C4-2B (cell line): Measurements from ENCODE around the gene DYNC2I2.
"Not testable (repeated sequence)": the region's sequence is repeated elsewhere in the genome, so short reads cannot be mapped to it uniquely, and the experiment has no call there.

Source experiments
- H3K27ac ChIP-seq: fragments of 450-650 bp; 2 replicates; pipeline ENCODE4 v1.5.1; 2017
- ZFX ChIP-seq: fragments of 450-650 bp; IDR thresholded peaks from 2 replicates; pipeline ENCODE4 v1.6.1; 2017
- TF ChIP-seq, protein P1 (sequence below): fragments of 450-650 bp; conservative IDR thresholded peaks from 2 replicates; pipeline ENCODE4 v1.5.1; 2017; ENCODE audit warnings: mild to moderate bottlenecking

DYNC2I2 gene

DNA sequence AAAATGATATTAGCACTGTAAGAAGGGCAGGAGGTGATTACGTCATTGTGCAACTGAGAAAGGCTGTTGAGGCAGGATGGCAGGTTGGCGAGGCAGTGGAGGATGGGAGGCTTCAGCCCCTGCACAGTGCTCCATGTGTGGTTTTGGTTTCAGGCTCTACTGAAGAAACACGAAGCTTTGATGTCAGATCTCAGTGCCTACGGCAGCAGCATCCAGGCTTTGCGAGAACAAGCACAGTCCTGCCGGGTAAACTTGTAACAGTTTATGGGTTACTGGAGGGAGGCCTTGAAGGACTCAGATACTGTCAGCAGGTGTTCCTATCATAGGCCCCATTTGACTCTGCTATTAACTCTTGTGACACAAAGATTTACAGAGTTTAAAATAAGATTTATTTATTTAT is 69.2 kb downstream of the DYNC2I2 start:
- H3K27ac ChIP-seq: no peak overlapping the region
- no peak for TF ChIP-seq ZFX
- TF ChIP-seq, protein P1, sequence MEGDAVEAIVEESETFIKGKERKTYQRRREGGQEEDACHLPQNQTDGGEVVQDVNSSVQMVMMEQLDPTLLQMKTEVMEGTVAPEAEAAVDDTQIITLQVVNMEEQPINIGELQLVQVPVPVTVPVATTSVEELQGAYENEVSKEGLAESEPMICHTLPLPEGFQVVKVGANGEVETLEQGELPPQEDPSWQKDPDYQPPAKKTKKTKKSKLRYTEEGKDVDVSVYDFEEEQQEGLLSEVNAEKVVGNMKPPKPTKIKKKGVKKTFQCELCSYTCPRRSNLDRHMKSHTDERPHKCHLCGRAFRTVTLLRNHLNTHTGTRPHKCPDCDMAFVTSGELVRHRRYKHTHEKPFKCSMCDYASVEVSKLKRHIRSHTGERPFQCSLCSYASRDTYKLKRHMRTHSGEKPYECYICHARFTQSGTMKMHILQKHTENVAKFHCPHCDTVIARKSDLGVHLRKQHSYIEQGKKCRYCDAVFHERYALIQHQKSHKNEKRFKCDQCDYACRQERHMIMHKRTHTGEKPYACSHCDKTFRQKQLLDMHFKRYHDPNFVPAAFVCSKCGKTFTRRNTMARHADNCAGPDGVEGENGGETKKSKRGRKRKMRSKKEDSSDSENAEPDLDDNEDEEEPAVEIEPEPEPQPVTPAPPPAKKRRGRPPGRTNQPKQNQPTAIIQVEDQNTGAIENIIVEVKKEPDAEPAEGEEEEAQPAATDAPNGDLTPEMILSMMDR: no peak

GRCh38 chr9:128586934-128587333 is 69.7 kb downstream of the DYNC2I2 start:
- not testable (repeated sequence) for H3K27ac ChIP-seq

DNA sequence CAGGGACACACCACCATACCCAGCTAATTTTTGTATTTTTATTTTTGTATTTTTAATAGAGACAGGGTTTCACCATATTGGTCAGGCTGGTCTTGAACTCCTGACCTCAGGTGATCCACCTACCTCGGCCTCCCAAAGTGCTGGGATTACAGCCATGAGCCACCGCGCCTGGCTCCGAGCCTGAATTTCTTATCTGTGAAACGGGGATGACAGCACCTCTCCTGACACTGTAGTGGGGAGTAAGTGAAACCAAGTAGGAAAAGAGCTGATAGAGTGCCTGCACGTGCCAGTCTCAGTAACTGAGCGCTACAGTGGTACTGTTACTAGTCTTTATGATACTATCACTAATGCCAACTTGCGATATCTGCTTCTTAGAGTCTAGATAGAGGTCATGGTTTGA is 71.5 kb downstream of the DYNC2I2 start:
- H3K27ac ChIP-seq: not testable (repeated sequence)
